HEK293T (cell line): ENCODE measurements around the gene GALT.

Source experiments
- ARNT ChIP-seq: fragments of 450-650 bp; IDR thresholded peaks from 2 replicates; pipeline ENCODE4 v1.6.1; 2017; ENCODE audit warnings: mild to moderate bottlenecking
- BHLHE40 ChIP-seq: fragments of 450-650 bp; IDR thresholded peaks from 2 replicates; pipeline ENCODE4 v1.6.1; 2016; ENCODE audit warnings: mild to moderate bottlenecking, moderate library complexity, borderline replicate concordance
- ELF4 ChIP-seq: fragments of 450-650 bp; IDR thresholded peaks from 2 replicates; pipeline ENCODE4 v1.6.1; 2017; ENCODE audit warnings: antibody characterized with exemption
- PKNOX1 ChIP-seq: fragments of 450-650 bp; IDR thresholded peaks from 2 replicates; pipeline ENCODE4 v1.6.1; 2016
- SP1 ChIP-seq: fragments of 450-650 bp; IDR thresholded peaks from 2 replicates; pipeline ENCODE4 v1.6.1; 2017
- SUZ12 ChIP-seq: fragments of 450-650 bp; IDR thresholded peaks from 2 replicates; pipeline ENCODE4 v1.6.1; 2016; ENCODE audit warnings: mild to moderate bottlenecking
- TARDBP ChIP-seq: fragments of 450-650 bp; IDR thresholded peaks from 2 replicates; pipeline ENCODE4 v1.6.1; 2016
- ZNF384 ChIP-seq: fragments of 450-650 bp; IDR thresholded peaks from 2 replicates; pipeline ENCODE4 v1.6.1; 2016

GRCh38 chr9:34671307-34671706 lies 24.8 kb downstream of the GALT start:
- TF ChIP-seq ARNT (no peak), ELF4 (no peak), TARDBP (no peak), ZNF384 (no peak), SP1 (no peak), SUZ12 (no peak), BHLHE40 (no peak), PKNOX1 (no peak)
